ENCODE measurements around the gene SASH3.

The SASH3 gene

DNA sequence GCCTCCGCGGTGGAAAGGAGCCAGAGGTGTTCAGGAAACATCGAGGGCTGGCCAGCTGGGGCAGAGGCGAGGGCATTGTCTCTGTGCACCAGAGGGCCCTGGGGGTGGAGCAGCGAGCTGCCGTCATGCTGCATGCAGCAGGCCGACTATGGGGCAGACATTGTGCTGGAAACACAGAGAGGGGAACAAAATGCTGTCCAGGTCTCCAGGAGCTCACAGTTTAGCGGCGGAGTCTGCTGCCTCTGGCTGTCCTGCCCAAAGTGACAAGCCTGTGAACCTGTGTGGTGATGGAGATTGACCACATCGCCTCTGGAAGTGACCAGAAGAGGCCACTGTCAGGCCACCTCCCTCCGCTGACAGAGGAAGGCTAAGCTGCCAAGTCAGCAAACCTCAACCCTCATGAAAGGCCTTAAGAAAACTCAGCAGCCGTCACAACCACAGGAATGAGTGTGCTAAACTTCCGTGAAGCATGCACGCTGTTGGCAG, 20.1 kb upstream of the SASH3 start:
- DNase-seq (ENCODE audit: low read depth in 2 of 2) = peak in 1 of 2 experiments; percentile 34

DNA sequence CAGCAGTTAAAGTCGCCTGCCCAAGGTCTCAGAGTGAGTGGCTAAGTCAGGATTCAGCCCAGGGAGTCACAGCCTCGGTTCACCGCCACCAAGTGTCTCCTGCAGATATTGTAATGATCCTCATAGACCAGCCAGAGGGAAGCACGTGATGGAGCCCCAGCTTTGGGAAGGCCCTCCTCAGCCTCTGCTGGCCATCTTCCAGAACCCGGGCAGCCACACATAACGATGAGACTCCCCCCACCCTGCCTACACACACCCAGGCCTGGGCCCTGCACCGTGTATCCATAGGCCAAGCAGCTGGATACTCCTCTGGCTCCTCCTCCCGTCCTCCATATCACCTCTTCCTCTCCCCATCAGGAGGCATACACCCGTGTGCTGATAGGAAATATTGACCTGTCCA, 19.6 kb upstream of the SASH3 start:
- no peak for DNase-seq (ENCODE audit: low read depth in 2 of 2)

DNA sequence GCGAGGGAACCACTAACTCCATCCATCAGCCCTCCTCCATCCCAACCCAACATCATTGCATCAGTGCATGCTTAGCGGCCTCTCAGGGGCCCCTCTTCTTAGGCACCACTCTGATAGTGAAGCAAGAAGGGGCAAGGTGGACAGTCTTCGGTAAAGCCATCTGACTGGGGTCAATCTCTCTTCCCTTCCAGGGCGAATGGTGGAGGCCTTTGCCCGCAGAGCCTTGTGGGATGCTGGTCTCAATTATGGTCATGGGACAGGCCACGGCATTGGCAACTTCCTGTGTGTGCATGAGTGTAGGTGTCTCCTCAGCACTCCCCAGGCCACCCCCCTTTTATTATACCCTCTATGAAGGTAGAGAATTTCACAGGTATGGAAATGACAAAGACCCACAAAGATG, 18.8 kb upstream of the SASH3 start:
- DNase-seq (ENCODE audit: low read depth in 2 of 2) = no peak

DNA sequence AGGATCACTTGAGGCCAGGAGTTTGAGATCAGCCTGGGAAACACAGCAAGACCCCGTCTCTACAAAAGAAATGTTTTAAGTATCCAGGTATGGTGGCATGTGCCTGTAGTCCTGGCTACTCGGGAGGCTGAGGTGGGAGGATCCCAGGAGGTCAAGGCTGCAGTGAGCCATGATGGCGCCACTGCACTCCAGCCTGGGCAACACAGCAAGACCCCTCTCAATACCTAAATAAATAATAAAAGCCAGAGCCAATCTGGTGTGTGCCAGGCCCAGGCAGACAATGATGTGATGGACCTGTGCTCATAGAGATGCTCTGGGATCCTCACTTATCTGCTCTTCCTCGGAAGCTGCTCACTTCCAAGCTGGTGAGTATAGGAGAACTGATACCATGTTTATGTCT, 18.2 kb upstream of the SASH3 start:
- no peak for DNase-seq (ENCODE audit: low read depth in 2 of 2)

DNA sequence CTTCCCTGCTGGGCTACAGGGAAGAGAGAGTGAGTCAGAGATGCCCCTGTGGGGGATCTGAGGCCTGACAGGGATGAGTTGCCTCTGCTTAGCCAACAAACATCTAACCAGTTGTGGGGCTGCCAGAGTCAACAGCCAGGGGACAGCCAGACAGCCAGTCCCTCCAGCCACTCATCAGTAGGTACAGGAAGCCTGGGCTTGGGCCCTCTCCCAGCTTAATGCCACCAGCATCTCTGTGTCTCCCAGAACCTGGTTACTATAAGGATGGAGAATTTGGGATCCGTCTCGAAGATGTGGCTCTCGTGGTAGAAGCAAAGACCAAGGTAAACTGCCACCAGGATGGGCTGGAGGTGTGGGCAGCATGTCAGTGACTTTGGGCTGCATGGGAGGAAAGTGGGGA, 17.3 kb upstream of the SASH3 start:
- no peak for DNase-seq (ENCODE audit: low read depth in 2 of 2)

DNA sequence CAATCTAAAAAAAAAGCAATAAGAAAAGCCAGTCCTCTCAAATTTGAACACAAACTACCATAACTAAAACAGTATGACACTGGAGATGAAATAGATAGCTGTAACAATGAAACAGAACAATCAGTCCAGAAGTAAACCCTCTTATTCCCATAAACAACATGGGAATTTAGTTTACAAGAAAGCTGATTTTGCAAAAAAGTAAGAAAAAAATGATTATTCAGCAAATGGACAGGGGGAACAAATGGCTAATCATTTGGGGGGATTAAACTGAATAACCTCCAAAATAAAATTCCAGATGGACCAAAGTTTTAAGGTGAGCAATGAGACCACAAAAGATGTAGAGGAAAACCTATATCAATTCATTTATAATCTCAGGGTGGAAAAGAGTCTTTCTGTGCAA, 16.1 kb upstream of the SASH3 start:
- DNase-seq (ENCODE audit: low read depth in 2 of 2) = no peak

DNA sequence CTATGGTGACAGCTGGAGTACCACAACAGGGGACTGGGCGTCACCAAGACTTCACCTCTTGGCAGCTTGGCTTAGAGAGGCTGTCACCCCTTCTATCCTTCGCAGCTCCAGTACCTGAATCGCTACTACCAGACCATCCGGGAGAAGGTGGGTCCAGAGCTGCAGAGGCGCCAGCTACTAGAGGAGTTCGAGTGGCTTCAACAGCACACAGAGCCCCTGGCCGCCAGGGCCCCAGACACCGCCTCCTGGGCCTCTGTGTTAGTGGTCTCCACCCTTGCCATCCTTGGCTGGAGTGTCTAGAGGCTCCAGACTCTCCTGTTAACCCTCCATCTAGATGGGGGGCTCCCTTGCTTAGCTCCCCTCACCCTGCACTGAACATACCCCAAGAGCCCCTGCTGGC, 11.6 kb upstream of the SASH3 start:
- no peak for DNase-seq (ENCODE audit: low read depth in 2 of 2)

DNA sequence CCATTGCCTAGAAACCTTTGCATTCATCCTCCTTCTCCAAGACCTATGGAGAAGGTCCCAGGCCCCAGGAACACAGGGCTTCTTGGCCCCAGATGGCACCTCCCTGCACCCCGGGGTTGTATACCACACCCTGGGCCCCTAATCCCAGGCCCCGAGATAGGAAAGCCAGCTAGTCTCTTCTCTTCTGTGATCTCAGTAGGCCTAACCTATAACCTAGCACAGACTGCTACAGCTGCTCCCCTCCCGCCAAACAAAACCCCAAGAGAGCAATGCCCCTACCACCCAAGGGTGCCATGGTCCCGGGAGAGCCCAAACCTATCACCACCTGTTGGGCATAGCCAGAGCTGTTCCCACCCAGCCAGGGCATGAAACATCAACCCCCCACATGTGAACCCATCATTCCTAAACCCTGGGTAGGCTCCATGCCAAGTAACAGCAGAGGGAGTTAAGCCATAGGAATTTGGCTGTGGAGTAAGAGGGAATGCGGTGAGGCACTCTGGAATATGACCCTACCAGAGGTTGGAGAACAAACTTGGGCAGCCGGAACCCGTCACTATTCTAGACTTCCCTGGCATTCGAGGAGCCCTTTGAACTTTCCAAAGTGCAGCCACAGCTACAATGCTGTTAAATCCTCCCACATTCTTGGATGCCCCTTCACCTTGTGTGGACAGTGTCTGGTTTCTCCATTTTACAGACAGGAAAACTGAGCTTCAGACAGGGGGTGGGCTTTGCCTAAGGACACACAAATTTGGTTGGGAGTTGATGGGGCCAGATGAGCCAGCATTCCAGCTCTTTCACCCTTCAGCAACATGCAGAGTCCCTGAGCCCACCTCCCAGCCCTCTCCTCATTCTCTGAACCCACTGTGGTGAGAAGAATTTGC, 10.9 kb upstream of the SASH3 start:
- DNase-seq (ENCODE audit: low read depth in 2 of 2) = no peak

DNA sequence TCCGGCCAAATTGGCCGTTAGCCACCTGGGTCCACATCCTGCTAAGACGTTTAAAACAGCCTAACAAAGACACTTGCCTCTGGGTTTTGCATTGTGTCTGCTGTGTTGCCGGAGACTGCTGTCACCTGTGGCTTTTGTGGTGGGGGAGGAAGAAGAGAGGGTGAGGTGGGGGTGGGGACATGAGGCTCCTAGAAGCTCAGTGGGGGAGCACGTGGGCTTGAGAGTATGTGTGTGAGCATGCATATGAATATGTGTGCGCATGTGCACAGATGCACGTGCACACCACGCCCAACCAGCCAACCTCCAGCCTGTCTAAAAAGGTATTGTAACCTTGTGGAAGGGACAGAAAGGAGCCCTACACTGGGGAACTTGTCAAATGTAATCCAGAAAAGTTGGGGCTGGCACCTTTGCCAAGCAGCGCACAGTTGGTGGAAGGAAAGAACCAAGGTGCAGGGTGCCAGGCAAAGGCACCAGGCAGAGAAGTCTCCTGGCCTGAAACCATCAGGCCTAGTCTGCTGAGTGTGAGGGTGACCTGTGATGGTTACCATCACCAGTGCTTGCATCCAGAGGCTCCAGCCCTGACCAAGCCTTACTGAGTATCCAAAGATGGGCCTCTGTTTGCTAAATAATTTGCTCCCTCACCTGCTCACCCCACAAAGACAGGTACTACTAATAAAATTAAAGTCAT, 10.1 kb upstream of the SASH3 start:
- peak in 1 of 2 experiments; percentile 52 for DNase-seq (ENCODE audit: low read depth in 2 of 2)

DNA sequence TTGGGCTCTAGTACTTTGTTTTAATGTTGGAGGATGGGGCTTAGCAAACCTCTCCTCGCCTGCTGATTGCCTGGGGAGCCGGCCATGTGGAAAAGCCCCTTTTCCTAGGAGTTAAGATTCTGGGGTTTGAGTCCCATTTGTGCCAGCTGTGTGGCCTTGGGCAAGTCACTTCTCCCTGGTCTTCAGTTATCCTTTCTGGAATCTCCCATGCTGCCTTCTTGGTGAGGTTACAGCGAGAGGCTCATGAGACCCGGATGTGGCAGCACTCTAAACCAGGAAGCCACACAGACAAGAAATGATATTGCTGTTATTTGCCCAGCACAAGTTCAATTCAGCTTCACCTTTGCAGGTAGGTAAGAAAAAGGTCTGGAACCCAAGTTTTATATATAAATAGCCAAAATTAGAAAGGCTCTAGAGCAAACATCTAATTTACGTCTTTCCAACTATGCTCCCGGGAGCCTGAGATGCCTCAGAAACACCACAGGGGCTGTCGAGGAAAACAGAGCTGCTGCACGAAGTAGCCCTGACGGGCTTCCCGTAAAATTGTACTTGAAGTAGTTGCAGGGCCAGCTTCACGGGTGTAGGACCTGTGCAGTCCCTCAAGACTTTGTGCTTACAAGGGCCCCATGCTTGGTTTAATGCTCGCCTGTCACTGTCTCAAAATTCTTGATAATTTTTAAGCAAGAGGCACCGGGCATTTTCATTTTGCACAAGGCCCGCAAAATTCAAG, 8.3 kb upstream of the SASH3 start:
- no peak for DNase-seq (ENCODE audit: low read depth in 2 of 2)

DNA sequence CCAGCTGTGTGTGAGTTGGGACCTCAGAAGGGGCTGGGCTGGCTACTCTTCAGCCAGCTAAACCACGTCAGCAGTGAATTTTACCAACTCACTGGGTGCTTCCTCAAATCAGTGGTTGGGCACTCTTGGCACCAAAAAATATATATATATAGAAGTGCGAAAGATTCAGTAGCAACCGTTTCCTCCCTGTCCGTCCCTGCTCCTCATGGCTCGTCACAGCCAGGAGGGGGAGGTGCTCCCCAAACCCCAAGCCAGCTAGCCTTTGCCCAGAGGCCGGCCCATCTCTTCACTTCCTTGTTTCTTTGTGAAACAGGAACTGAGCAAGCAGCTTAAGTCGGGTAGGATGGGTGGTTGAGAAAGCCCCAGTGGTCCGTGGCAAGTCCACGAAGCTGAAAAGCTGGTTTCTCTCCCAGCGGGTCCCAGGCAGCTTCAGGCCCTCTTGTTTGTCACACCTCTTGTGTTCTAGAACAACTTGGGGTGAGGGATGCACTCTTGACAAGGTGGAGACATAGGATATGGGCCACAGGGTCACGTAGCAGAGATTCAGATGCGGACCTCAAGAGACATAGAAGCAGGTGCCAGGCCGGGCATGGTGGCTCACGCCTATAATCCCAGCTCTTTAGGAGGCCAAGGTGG, 6.8 kb upstream of the SASH3 start:
- DNase-seq (ENCODE audit: low read depth in 2 of 2) = no peak

DNA sequence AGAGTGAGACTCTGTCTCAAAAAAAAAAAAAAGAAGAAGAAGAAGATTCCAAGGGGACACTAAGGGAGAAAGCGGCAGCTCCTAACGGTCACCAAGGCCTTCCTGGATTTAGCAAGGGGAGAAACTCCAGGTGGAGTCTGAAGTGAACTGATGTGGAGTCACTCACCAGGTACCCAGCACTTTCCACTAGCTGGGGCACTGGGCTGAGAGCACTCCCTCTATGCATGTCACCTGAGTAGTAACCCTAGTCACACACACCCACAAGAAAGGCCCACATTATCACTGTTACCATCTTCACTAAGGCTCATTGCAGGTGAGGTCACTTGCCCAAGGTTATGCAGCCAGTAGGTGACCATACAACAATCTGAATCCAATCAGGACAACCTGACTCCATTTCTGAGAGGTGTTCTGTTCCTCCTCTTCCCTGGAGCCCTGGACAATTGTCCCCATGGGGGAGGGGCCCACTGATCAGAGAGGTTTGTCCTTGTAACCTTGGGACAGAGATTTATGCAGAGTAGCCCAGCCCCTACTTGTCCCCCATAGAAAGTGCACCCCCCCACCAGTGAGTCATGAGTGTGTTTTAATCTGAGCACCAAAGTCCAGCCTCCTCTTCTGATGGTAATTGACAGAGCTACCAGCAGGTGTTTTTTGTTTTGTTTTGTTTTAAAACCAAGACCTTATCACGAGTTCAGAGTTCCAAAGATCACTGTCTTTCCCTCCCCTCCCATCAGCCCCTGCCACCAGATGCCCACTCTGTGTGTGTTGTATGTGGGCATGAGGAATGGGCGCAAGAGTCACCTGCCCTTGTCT, 5.9 kb upstream of the SASH3 start:
- no peak for DNase-seq (ENCODE audit: low read depth in 2 of 2)

DNA sequence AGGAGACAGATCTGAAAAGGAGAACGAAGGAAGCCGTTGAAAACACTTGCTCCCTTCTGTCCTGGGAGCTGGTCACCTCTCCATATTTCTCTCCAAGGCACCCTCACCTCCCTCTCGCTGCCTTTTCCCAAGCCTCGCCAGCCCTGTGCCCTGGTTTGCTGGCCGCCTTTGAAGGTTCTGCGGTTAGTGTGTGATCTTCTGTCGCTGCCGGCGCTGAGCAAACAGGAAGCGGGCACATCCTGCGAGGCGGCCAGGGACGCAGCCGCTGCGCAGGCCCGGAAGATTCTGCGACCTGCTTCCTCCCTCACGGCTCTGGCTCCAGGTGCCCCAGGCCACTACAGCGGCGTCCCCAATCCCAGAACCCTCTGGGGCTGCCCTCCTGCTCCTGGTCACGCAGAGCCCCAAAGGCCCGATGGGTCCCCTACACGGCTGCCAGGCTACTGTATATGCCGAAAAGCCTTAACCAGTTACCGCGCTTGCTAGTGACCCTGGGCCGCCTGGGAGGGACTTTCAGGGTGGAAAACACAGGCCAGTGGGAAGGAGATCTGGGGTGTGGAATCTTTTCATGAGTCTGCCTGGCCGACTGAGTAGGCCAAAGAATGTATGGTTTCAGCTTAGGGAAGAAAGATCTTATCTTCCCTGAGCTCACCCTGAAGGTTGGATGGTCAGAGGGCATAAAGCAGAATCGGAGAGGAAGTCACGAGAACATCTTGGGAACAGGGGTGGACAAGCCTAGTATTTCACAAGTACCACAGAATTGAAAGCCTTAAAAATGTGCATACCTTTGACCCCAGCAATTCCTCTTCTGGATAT, 2.3 kb upstream of the SASH3 start:
- DNase-seq (ENCODE audit: low read depth in 2 of 2) = peak in 1 of 2 experiments; percentile 56

DNA sequence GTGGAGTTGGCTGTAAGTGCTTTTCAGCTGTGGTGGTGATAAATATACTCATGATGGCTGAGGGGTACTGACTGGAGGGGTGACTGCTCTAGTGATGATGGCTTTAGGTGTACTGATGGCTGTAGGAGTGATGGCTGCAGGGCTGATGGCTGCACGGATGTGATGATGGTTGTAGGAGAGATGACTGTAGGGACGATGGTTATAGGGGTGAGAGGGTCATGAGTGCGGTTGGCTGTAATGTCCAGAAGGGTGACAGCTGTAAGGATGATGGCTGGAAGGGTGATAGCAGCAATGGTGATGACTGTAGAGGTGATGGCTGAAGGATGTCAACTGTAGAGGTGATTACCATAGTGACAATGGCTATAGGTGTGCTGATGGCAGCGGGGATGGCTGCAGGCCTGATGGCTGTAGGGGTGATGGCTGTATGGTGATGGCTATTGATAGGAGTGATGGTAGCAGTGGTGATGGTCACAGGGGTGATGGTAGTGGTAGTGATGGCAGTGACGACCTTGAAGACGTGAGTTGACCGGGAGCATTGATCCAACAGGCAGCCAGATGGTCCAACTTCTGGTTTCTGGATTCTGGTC, 570 bp upstream of the SASH3 start:
- no peak for DNase-seq (ENCODE audit: low read depth in 2 of 2)

DNA sequence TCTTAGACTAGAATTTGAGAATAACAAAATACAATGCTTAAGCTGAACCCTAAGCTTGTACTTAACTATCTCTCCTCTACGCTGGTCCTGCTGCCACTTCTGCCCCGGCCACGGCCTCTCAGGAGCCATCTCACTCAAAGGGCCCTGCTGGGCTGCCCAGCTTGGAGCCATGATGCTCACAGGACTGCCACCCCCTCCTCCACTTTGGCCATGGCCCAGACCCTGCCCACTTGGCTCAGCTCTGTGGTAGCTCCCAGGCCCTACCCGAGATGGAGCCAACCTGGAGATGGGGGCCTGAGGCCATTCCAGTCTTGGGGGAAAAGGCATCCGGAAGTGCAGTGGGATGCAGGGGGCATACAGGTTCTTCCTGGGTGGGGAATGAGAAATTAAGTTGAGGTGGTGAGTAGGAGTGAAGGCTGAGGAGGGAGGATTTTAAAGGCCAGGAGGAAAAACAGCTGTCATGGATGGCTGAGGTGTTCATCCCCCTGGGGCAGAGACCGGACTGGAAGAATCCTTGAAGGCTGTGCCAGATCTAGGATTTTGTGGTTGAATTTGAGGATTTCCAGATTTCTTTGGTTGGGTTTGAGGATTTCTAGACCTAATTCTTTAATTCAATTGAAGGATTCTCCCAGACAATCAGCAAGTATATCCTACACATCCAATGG, 824 bp downstream of the SASH3 start:
- DNase-seq (ENCODE audit: low read depth in 2 of 2) = no peak

DNA sequence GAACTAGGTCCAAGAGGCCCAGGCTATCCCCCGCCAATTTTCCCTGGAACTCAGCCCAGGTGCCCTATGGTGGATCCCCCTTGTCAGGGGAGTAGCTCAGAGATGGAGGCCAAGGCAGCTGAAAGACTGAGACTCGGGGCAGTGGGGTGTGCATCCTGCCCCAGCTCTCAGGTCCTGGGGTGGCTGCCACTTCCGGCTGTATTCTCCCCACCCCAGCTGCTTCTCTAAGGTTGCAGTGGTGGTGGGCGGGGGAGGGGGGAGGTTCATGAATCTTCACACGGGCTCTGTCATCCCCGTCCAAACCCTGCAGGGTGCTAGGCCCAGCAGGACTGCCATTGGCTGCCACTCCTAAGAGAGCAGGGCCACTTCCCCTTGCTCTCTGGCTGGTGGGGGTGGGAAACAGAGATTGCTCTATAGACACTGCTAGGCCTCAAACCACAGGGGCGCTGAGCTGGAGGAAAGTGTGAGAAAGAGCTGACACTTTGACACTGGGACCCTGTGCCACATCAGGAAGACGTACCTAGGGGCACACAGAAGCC, 1.5 kb downstream of the SASH3 start:
- peak; percentile 60 to 73 for DNase-seq (ENCODE audit: low read depth in 2 of 2)

DNA sequence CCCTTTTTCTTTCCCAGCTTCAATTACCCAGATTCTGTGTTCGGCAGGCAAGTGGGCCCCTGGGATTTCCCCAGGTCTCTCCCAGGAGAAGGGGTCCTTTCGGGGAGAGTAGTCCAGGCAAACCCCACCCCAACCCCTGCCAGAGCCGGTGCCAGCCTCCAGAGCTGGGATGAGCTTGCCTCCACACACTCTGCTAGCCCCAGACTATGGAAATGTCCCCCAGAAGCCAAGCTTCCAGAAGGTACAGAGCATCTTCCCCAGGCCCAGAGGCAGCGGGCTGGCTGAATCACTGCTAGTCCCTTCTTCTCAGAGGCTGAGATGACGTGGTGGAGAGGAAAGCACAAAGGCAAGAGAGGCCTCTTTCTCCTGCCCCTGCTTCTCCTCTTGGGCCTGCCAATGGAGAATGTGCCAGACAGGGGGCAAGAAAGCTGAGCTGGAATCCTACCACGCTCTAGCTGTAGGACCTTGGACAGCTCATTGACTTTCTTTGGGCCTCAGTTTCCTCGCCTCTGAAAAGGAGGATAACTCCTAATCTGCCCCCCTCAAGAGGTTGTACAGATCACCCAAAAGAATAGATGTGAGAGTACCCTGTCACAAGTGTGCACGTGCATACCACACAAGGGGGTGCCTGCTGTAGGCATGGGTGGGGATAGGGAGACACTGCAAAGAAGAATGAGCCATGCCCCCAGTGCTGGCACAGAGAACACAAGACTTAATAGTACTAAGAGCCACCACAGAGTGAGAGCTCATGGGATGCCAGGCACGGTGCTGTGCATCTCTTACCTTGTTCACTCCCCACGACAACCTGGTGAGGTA, 2.1 kb downstream of the SASH3 start:
- DNase-seq (ENCODE audit: low read depth in 2 of 2) = peak in 1 of 2 experiments; percentile 26

DNA sequence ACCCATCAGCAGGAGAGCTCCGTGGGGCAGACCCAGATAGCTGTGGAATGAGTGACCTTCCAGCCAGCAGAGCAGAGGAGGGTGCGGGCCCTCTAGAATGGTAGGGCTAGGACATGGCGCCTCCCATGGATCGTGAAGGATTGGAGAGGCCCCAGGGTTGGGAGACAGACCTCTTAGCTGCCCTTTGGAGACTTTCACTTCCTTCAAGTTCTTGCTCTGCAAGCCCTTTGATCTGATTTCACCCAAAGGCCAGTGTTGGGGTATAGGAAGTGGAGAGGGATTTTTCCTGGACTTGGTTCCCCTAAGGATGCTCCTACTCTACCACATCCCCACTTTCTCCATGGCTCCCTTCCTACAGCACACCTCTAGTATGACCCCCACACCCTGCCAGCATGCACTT, 3.0 kb downstream of the SASH3 start:
- DNase-seq (ENCODE audit: low read depth in 2 of 2) = no peak
